ENCODE results near the gene SLC25A44.

The SLC25A44 gene

GRCh38 chr1:156244126-156244525 lies 50.2 kb downstream of the SLC25A44 start:
- DNase-seq = no peak

GRCh38 chr1:156244712-156245111 lies 50.8 kb downstream of the SLC25A44 start:
- no peak for DNase-seq

GRCh38 chr1:156245451-156246232 lies 51.7 kb downstream of the SLC25A44 start:
- peak; percentile 55 for DNase-seq

DNA sequence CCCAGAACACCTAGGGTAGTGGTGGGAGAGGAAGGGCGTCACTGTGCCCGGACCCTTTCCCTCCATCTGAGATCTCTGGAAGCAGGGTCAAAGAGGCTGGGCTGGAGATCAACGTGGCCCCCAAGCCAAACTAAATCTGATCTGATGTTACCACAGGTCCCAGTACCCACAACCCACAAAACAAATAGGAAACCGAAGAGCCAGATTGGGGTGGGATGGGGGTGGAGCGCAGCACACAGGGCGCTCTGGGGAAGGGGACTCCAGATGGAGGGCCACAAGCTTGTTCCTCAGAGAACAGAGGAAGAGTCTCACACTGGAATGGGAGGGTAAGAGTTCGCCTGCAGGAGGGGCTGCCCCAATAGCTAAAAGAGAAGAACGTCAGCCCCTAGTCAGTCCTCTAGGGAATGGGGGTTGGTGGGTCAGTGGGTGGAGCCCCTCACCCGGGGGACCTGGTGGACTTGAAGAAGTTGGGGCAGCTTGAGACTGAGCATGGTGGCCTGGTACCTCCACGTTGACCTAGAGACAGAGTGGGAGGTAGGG lies 52.4 kb downstream of the SLC25A44 start:
- no peak for DNase-seq

DNA sequence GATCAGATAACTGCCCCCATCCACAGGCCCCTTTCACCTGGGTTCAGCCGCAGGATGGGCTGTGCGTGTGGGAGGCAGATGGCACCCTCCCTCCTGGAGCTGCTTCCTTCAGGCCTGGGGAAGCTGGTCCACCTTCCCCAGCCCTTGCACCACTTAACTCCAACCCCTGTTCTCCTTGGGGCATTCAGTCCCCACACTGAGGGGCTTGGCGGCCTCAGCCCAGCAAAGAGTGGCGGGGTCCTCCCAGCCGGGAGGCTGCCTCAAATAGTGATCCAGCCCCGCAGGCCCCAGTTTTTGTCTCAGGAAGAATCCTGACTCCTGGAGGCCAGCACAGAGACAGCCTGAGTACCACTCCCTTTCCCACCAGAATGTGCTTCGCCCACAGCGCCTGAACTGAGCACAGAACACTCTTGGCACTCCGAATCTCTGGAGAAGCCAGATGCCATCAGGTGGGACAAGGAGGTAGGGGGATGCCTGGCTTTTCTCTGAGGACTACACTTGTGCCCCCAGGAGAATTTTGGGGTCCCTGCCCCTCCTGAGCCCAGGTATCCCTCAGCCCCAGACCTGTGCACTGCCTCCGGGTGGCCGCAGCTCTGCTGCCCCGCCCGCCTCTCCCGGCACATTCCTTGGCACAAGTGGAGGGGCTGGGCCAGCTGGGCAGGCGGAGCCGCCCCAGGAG lies 53.0 kb downstream of the SLC25A44 start:
- no peak for DNase-seq

DNA sequence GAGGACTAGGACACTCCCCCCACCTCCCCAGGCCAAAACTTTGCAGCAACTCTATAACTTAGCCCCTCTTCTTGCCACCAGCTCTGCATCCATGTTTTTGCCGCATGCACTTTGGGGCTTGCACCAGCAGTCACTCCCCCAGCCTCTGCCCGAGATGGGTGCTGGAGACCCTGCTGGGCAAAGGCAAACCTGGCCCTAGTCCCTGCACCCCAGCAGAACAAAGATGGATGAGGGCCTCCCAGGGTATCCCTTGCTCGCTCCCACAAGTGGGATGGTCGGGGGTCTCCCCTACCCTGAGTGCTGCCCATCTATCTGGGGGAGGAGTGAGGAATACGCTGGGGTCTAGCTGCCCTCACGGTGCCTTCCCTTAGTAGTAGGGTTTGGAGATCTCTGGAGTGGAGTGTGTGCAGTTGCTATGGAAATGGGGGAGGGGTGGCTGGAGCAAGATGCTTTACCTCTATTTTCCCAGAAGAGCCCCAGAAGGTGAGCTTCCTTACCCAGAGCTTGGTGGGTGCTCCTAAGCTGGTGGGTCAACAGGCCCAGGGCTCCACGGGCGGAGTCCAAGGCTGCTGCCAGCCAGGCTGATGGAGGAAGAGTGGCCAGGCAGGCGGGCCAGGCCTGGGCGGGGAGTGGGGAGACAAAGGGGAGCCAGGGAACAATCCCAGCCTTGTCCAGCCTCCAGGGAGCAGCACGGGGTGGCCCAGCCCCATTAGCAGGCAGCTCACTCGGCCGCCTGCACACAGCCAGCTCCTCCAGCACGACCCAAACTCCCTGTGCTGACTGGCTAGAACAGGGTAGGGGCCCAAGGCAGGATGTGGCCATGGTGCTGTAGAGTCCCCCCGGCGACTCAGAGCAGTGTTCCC lies 53.8 kb downstream of the SLC25A44 start, which contains the start of gene PAQR6:
Gene PAQR6 (minus strand): TSS at position 597 of the 863 bp plus-strand sequence. CDS start 1,325 bp downstream, outside the sequence.
- no peak for DNase-seq

DNA sequence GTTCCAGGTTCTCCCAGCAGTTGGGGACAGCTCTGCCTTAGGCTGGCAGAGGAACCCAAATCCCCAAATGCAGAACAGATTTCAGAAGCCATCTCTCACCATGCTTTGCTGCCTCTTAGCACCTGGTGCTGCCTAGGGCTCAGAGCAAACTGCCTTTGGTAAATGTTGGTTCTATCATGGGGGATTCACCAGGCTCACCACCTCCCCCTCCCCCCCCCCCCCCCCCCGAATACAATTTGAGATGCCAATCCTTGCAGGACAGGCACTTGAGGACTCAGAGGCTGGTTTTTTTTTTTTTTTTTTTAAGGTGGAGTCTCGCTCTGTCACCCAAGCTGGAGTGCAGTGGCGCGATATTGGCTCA lies 54.4 kb downstream of the SLC25A44 start:
- DNase-seq = no peak

DNA sequence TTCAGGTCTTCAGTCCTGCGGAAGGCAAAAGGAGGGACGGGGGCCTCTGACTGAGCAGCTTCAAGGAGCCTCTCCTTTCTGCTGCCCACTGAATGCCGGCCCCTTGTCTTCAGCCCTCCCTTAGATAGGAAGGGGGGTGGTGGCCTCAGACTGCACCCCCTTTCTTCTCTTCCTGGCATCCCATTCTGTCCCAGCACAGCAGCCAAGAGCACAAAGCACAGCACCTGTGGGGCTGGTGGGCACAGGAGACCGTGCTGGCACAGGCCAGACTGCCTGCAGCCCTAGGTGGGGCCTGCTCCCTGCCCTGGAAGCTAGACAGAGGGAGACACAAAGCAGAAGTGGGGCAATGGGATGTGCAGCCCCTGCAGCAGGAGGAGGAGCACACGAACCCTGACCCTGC lies 55.7 kb downstream of the SLC25A44 start:
- DNase-seq = no peak

- no peak for DNase-seq
Observed at GRCh38 chr1:156251527-156251926, 57.6 kb downstream of the SLC25A44 start.

DNA sequence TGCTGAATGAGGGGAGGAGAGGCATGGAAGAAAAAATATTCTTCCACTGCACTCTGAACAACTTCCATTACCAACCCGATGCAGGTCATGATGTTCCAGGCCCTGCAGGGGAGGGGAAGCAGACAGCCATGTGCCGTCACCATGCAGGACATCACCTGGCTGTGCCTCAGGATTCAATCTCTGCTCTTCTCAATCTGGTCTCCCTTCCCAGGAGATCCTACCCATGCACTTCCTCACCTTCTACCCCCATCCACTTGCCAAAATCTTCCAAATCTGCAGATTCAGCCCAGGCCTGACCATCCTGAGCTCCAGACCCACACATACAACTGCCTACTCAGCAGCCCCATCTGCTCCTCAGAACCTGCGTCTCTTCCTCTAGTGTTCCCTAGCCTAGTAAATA lies 59.7 kb downstream of the SLC25A44 start:
- DNase-seq = no peak

DNA sequence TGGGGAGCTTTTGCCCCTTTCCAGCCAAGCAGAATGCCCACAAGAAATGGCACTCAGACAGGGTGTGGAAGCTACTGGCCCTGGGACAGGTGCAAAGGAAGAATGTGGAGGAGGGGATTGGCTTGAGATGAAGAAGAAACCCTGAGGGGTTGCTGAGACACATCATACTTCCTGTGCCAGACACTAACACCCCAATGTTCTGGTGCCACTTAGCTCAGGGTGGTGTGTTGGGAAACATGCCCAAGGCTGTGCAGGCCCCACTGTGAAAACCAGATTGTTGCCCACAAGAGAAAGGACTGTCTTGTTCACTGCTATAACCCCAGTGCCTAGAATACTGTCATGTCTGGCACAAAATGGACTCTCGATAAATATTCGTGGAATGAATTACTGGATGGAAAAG lies 63.8 kb downstream of the SLC25A44 start:
- DNase-seq = no peak

DNA sequence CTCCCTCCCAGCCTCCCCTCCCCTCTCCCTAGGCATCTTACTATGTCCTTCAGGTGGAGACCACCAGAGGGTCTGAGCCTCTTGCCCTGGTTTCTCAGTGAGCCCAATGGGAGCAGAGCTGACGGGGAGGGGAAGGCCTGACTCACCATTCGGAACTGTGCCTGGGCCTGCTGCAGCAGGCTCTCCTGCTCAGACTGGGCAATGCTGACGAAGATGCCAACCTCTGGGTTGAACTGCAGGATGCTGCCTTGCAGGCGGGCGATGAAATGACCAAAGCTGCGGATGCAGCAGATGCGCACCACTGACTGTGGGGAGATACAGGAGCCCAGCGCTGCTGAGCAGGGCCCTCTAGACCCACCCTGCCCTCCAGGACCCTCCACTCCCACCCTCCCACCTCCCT lies 65.0 kb downstream of the SLC25A44 start:
- no peak for DNase-seq

DNA sequence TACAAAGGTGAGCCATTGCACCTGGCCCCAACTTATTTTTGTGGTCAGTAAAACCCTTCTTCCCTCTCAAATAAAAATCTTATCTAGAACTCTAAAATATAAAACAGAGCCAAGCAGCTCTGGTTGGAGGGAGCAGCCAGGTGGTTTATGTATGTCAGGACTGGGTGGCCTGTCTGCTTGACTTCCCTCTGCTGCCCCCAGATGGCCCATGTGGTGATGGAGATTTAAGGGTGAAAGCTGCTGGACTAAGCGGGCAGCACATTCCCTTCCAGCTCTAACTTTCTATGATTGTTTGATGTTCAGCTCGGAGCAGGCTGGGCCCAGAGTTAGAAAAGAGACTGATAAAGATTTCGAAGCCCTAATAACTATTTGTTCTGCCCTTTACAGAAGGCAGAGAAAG lies 65.9 kb downstream of the SLC25A44 start:
- no peak for DNase-seq

- DNase-seq = no peak
Observed at GRCh38 chr1:156260896-156261295, 67.0 kb downstream of the SLC25A44 start.

Data from stimulated activated CD8-positive, alpha-beta memory T cell treated with anti-CD3 and anti-CD28 coated beads, Interleukin-4, amount 100 ng/mL, for 48 hours (primary cell).